Ishikawa (cell line): ENCODE data around the gene PRR4.

ENCODE experiments used
- CEBPB ChIP-seq: IDR thresholded peaks from 2 replicates; pipeline ENCODE4 v1.6.1; 2012
- CREB1 ChIP-seq: IDR thresholded peaks from 2 replicates; pipeline ENCODE4 v1.6.1; 2012; ENCODE audit warnings: low read depth
- EGR1 ChIP-seq: IDR thresholded peaks from 2 replicates; pipeline ENCODE4 v1.6.1; 2012
- EP300 ChIP-seq: IDR thresholded peaks from 2 replicates; pipeline ENCODE4 v1.6.1; 2012; ENCODE audit warnings: borderline replicate concordance
- FOXM1 ChIP-seq: IDR thresholded peaks from 2 replicates; pipeline ENCODE4 v1.6.1; 2012; ENCODE audit warnings: low read depth, borderline replicate concordance
- MAX ChIP-seq: IDR thresholded peaks from 2 replicates; pipeline ENCODE4 v1.6.1; 2012
- NFIC ChIP-seq: IDR thresholded peaks from 2 replicates; pipeline ENCODE4 v1.6.1; 2012
- RAD21 ChIP-seq: IDR thresholded peaks from 2 replicates; pipeline ENCODE4 v1.6.1; 2012; ENCODE audit warnings: low read depth
- TAF1 ChIP-seq: IDR thresholded peaks from 2 replicates; pipeline ENCODE4 v1.6.1; 2012; ENCODE audit warnings: low read depth, mild to moderate bottlenecking
- TCF12 ChIP-seq: IDR thresholded peaks from 2 replicates; pipeline ENCODE4 v1.6.1; 2012; ENCODE audit warnings: low read depth
- TEAD4 ChIP-seq: IDR thresholded peaks from 2 replicates; pipeline ENCODE4 v1.6.1; 2012
- YY1 ChIP-seq: IDR thresholded peaks from 2 replicates; pipeline ENCODE4 v1.6.1; 2012; ENCODE audit warnings: low read depth
- ZBTB7A ChIP-seq: IDR thresholded peaks from 2 replicates; pipeline ENCODE4 v1.6.1; 2012; ENCODE audit warnings: low read depth
- TF ChIP-seq, protein P1 (sequence below): IDR thresholded peaks from 2 replicates; pipeline ENCODE4 v1.6.1; 2012
- TF ChIP-seq, protein P2 (sequence below): IDR thresholded peaks from 2 replicates; pipeline ENCODE4 v1.6.1; 2012; ENCODE audit warnings: low read depth, mild to moderate bottlenecking

PRR4 gene

GRCh38 chr12:10849425-10849878 is at the start of gene PRR4:
Gene PRR4 (minus strand): TSS chr12:10849475. CDS start chr12:10849437, 38 bp downstream.
- TF ChIP-seq NFIC = no peak
- TF ChIP-seq FOXM1 = no peak
- no peak for TF ChIP-seq EP300
- TF ChIP-seq CREB1 = no peak
- no peak for TF ChIP-seq TCF12
- TF ChIP-seq, protein P1, sequence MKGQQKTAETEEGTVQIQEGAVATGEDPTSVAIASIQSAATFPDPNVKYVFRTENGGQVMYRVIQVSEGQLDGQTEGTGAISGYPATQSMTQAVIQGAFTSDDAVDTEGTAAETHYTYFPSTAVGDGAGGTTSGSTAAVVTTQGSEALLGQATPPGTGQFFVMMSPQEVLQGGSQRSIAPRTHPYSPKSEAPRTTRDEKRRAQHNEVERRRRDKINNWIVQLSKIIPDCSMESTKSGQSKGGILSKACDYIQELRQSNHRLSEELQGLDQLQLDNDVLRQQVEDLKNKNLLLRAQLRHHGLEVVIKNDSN = no peak
- no peak for TF ChIP-seq CEBPB
- TF ChIP-seq ZBTB7A = no peak
- no peak for TF ChIP-seq RAD21
- TF ChIP-seq TAF1 = no peak
- no peak for TF ChIP-seq EGR1
- no peak for TF ChIP-seq YY1

- TF ChIP-seq TCF12 (no peak), ZBTB7A (no peak), EP300 (no peak), CREB1 (no peak), NFIC (no peak), FOXM1 (no peak), YY1 (no peak), TEAD4 (no peak), RAD21 (no peak), MAX (no peak), CEBPB (no peak), EGR1 (no peak), TAF1 (no peak)
- TF ChIP-seq, protein P1 = no peak
- TF ChIP-seq, protein P2, sequence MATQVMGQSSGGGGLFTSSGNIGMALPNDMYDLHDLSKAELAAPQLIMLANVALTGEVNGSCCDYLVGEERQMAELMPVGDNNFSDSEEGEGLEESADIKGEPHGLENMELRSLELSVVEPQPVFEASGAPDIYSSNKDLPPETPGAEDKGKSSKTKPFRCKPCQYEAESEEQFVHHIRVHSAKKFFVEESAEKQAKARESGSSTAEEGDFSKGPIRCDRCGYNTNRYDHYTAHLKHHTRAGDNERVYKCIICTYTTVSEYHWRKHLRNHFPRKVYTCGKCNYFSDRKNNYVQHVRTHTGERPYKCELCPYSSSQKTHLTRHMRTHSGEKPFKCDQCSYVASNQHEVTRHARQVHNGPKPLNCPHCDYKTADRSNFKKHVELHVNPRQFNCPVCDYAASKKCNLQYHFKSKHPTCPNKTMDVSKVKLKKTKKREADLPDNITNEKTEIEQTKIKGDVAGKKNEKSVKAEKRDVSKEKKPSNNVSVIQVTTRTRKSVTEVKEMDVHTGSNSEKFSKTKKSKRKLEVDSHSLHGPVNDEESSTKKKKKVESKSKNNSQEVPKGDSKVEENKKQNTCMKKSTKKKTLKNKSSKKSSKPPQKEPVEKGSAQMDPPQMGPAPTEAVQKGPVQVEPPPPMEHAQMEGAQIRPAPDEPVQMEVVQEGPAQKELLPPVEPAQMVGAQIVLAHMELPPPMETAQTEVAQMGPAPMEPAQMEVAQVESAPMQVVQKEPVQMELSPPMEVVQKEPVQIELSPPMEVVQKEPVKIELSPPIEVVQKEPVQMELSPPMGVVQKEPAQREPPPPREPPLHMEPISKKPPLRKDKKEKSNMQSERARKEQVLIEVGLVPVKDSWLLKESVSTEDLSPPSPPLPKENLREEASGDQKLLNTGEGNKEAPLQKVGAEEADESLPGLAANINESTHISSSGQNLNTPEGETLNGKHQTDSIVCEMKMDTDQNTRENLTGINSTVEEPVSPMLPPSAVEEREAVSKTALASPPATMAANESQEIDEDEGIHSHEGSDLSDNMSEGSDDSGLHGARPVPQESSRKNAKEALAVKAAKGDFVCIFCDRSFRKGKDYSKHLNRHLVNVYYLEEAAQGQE = no peak
Observed at GRCh38 chr12:10896854-10897253, 47.6 kb upstream of the PRR4 start.

DNA sequence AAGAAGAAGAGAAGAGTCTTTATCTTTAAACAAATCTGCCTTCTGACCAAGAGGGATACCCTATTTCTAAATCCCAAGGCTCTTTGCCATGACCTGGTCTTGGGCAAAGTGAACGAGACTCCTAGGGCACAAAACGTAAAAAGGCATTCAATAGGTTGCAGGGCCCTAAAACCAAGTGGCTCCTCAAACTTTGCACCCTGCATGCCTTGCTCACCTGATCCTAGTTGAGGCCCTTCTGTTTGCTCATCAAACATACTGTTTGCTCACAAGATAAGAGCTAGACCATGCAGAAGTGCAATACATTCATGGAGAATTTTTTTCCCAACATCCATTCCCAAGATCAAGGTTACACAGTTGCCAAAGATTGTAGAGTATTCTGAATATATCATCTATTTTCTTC is 42.7 kb upstream of the PRR4 start:
- TF ChIP-seq EGR1 (no peak), CEBPB (no peak), TEAD4 (no peak), CREB1 (no peak), FOXM1 (no peak), TCF12 (no peak)
- TF ChIP-seq, protein P1 = no peak

DNA sequence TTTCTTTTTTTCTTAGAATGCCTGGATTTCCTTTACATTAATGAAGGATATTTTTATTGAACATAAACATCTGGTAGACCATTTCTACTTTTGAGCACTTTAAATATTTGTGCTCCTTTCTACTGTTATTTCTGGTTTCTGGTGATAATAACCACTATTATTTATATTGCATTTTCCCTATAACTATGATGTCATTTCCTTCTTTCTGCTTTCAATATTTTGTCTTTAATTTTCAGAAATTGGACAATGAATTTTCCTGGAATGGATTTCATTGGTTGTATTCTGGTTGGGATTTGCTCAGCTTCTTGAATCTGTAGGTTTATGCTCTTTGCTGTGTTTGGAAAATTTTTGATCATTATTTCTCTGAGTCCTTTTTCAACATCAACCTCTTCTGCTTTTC is 40.0 kb upstream of the PRR4 start:
- no peak for TF ChIP-seq EGR1
- no peak for TF ChIP-seq FOXM1
- no peak for TF ChIP-seq TAF1
- TF ChIP-seq MAX = no peak
- no peak for TF ChIP-seq CREB1
- no peak for TF ChIP-seq TCF12
- no peak for TF ChIP-seq TEAD4
- TF ChIP-seq, protein P1 = no peak
- no peak for TF ChIP-seq NFIC
- no peak for TF ChIP-seq EP300

- TF ChIP-seq CREB1 (no peak), TCF12 (no peak), YY1 (no peak), EGR1 (no peak), EP300 (no peak), TAF1 (no peak), TEAD4 (no peak), NFIC (no peak), CEBPB (no peak), RAD21 (no peak), MAX (no peak), FOXM1 (no peak)
- TF ChIP-seq, protein P2 = no peak
- TF ChIP-seq, protein P1 = no peak
Observed at GRCh38 chr12:10884086-10884725, 34.9 kb upstream of the PRR4 start, which contains the start of gene PRH1. Gene PRH1 (minus strand): TSS chr12:10884255. CDS start chr12:10884217, 38 bp downstream.
